Fibroblast of lung (primary cell): ENCODE data around the gene C22orf15. TPM values are rescaled to one million over a fixed set of nuclear protein-coding genes. Genes with fewer than 3 reads are reported as not detected.

Experiments
- DNase-seq, 2 donors: peaks; one replicate each; pipeline versions ENCODE4 v3.0.0 to v3.0.0-alpha.2; 2010; ENCODE audit warnings: low read depth in 2 of 2
- H2AFZ ChIP-seq: 2 replicates; pipeline ENCODE4 v1.5.1; 2012; ENCODE audit warnings: low read length, control low read depth, inconsistent platforms
- H3K27ac ChIP-seq: 2 replicates; pipeline ENCODE4 v1.5.1; 2011; ENCODE audit warnings: low read length, control low read depth; ENCODE audit not compliant: insufficient read depth
- H3K27me3 ChIP-seq: 2 replicates; pipeline ENCODE4 v1.5.1; 2011; ENCODE audit warnings: mild to moderate bottlenecking, low read length; ENCODE audit not compliant: control insufficient read depth, insufficient read depth
- H3K36me3 ChIP-seq: 2 replicates; pipeline ENCODE4 v1.5.1; 2011; ENCODE audit warnings: low read length; ENCODE audit not compliant: control insufficient read depth, insufficient read depth
- H3K4me1 ChIP-seq: 2 replicates; pipeline ENCODE4 v1.5.1; 2011; ENCODE audit warnings: low read length; ENCODE audit not compliant: control insufficient read depth, insufficient read depth; ENCODE audit errors: extremely low read depth
- H3K4me2 ChIP-seq: 2 replicates; pipeline ENCODE4 v1.5.1; 2011; ENCODE audit warnings: low read length, control low read depth; ENCODE audit not compliant: insufficient read depth; ENCODE audit errors: extremely low read depth
- H3K4me3 ChIP-seq, 4 experiments: fragments of 200-600 bp in 1 of 4; sonication (generic) in 1 of 4; replicated peaks in 1 of 4; 2 replicates each; pipeline ENCODE4 v1.5.1; 2011 to 2016; ENCODE audit warnings: low read length in 4 of 4, low read depth in 3 of 4, mild to moderate bottlenecking in 3 of 4, control low read depth in 2 of 4, inconsistent platforms in 1 of 4, mixed read lengths in 1 of 4; ENCODE audit not compliant: insufficient read depth in 1 of 4; ENCODE audit errors: control extremely low read depth in 1 of 4
- H3K79me2 ChIP-seq: 2 replicates; pipeline ENCODE4 v1.5.1; 2012; ENCODE audit warnings: mild to moderate bottlenecking, low read length, inconsistent platforms; ENCODE audit not compliant: control insufficient read depth, insufficient read depth
- H3K9ac ChIP-seq: 2 replicates; pipeline ENCODE4 v1.5.1; 2011; ENCODE audit warnings: mild to moderate bottlenecking, low read length, control low read depth; ENCODE audit not compliant: insufficient read depth
- H3K9me3 ChIP-seq: 2 replicates; pipeline ENCODE4 v1.5.1; 2012; ENCODE audit warnings: low read depth, low read length; ENCODE audit not compliant: control insufficient read depth, insufficient read depth
- H4K20me1 ChIP-seq: 2 replicates; pipeline ENCODE4 v1.5.1; 2011; ENCODE audit warnings: low read length; ENCODE audit not compliant: control insufficient read depth, insufficient read depth; ENCODE audit errors: extremely low read depth
- CTCF ChIP-seq, 2 donors: IDR thresholded peaks in 1 of 2; conservative IDR thresholded peaks in 1 of 2; 1 replicate in 1 of 2; 2 replicates in 1 of 2; pipeline ENCODE4 v1.5.1; 2011 to 2012; ENCODE audit warnings: low read length in 2 of 2, control low read depth in 1 of 2, inconsistent platforms in 1 of 2, low read depth in 1 of 2, mild to moderate bottlenecking in 1 of 2
- EZH2 ChIP-seq: IDR thresholded peaks from 2 replicates; pipeline ENCODE4 v1.5.1; 2012; ENCODE audit warnings: low read length, control low read depth, mild to moderate bottlenecking; ENCODE audit errors: missing control alignments
- polyA plus RNA-seq, 2 donors: library from polyadenylated mRNA; depleted of rRNA in 1 of 2; stranded (reverse) in 1 of 2; unstranded in 1 of 2; fragments of >200 nt; gene quantifications; 2 replicates each; pipeline ENCODE4 v1.2.1, GENCODE V29; 2011 to 2012; ENCODE audit warnings: missing spikeins in 1 of 2
- total RNA-seq: library from RNA; depleted of rRNA; stranded (reverse); fragments of >200 nt; gene quantifications from 2 replicates; pipeline ENCODE4 v1.2.1, GENCODE V29; 2014

C22orf15 gene
- total and polyA plus RNA-seq, 2 donors (not counting 1 experiment from before 2014, with no cell fraction given) = 1.4 to 2.5 TPM

- Histone ChIP-seq H3K27me3 (no peaks in the 10 kb centered on the region), H3K9ac (no peak overlapping the region), H3K27ac (no peak overlapping the region), H4K20me1 (no peaks in the 10 kb centered on the region), H3K36me3 (no peaks in the 10 kb centered on the region), H3K4me2 (no peak overlapping the region), H3K4me3 (no peak overlapping the region), H3K79me2 (no peaks in the 10 kb centered on the region), H3K9me3 (no peaks in the 10 kb centered on the region), H3K4me1 (no peaks in the 10 kb centered on the region), H2AFZ (no peak overlapping the region)
- TF ChIP-seq CTCF (conservative IDR thresholded peaks at IDR 0.05 in 1 of 2, IDR thresholded peaks at IDR 0.05 in 1 of 2; ENCODE audit: low read depth in 1 of 2, low read length in 2 of 2) (no peak), EZH2 (no peak)
- no peak for DNase-seq
Measured at GRCh38 chr22:23764899-23765881, 2.4 kb downstream of the C22orf15 start.

GRCh38 chr22:23767303-23767672 lies 4.5 kb downstream of the C22orf15 start:
- no peak overlapping the region for H3K9ac ChIP-seq
- H3K79me2 ChIP-seq = no peaks in the 10 kb centered on the region
- no peak overlapping the region for H3K27ac ChIP-seq
- no peak overlapping the region for H2AFZ ChIP-seq
- no peaks in the 10 kb centered on the region for H3K9me3 ChIP-seq
- H4K20me1 ChIP-seq = no peaks in the 10 kb centered on the region
- H3K27me3 ChIP-seq = no peaks in the 10 kb centered on the region
- DNase-seq = no peak
- no peak for TF ChIP-seq EZH2
- no peak for TF ChIP-seq CTCF (conservative IDR thresholded peaks at IDR 0.05 in 1 of 2, IDR thresholded peaks at IDR 0.05 in 1 of 2; ENCODE audit: low read depth in 1 of 2, low read length in 2 of 2)
- peak overlapping the region; percentile 50 to 62 (median 55) for H3K4me3 ChIP-seq
- peaks cover 3% of the 10 kb centered on the region for H3K4me1 ChIP-seq
- H3K4me2 ChIP-seq = peak overlapping the region; percentile 87
- H3K36me3 ChIP-seq = no peaks in the 10 kb centered on the region

- Histone ChIP-seq H3K27ac (no peak within 1 kb of the TSS), H3K9ac (peak within 1 kb of the TSS; percentile 17), H3K4me1 (peaks cover 5% of the 10 kb centered on the region), H3K9me3 (no peaks in the 10 kb centered on the region), H3K4me2 (peak within 1 kb of the TSS; percentile 87), H3K4me3 (peak within 1 kb of the TSS; percentile 50 to 62 (median 55)), H3K79me2 (no peaks in the 10 kb centered on the region), H4K20me1 (no peaks in the 10 kb centered on the region), H3K36me3 (no peaks in the 10 kb centered on the region), H3K27me3 (no peaks in the 10 kb centered on the region), H2AFZ (peak within 1 kb of the TSS; percentile 66)
- TF ChIP-seq CTCF (conservative IDR thresholded peaks at IDR 0.05 in 1 of 2, IDR thresholded peaks at IDR 0.05 in 1 of 2; ENCODE audit: low read depth in 1 of 2, low read length in 2 of 2) (peak; percentile 63 to 78), EZH2 (no peak)
- DNase-seq = peak; percentile 53 to 74
Measured at GRCh38 chr22:23767673-23768548, 5.1 kb downstream of the C22orf15 start, which contains the start of gene CHCHD10. Gene CHCHD10 (minus strand): TSS chr22:23767972. CDS start chr22:23767874, 98 bp downstream.
